CMK (cell line): ENCODE data around the gene SKA1.
A peak's percentile ranks its signal among the peaks of the same experiment; 100 is the strongest.
"Not testable (repeated sequence)": the region's sequence is repeated elsewhere in the genome, so short reads cannot be mapped to it uniquely, and the experiment has no call there.

Experiments
- DNase-seq: peaks from one replicate; pipeline ENCODE4 v3.0.0-alpha.2; 2010; ENCODE audit warnings: low read depth

The SKA1 gene

DNA sequence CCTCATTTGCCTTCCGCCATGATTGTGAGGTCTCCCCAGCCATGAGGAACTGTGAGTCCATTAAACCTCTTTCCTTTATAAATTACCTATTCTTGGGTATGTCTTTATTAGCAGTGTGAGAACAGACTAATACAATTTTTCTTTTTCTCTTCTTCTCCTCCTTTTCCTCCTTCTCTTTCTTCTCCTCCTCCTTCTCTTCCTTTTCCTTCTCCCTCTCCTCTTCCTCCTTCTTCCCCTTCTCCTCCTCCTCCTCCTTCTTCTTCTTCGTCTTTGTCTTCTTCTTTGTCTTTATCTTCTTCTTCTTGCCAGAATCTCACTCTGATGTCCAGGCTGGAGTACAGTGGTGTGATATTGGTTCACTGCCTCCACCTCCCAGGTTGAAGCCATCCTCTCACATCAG, 20.2 kb downstream of the SKA1 start:
- no peak for DNase-seq

DNA sequence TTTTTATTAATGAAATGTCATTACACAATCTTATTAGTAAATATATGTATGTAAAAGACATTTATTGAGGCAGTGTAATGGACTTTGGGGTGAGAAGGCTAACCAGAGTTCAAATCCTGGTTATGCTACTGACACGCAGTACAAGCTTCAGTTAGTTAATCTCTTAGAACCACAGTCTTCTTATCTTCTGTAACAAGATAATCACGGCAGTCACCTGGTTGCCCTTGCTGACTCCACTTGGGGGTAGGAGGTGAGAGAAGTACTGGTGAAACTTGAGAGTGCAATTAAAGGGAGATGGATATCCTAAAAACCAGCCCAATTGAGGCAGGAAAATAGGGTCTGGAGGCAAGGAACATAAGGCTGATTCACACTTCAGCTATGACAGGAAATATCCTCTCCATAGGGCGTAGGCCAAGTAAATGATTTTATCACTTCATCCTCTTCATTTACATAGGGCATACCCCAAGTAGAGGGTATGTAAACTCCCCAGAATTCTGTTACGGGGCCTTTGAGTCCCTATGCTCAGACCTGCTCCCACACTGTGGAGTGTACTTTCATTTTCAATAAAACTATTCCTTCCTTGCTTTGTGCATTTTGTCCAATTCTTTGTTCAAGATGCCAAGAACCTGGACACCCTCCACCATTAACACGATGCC, 21.3 kb downstream of the SKA1 start:
- no peak for DNase-seq

DNA sequence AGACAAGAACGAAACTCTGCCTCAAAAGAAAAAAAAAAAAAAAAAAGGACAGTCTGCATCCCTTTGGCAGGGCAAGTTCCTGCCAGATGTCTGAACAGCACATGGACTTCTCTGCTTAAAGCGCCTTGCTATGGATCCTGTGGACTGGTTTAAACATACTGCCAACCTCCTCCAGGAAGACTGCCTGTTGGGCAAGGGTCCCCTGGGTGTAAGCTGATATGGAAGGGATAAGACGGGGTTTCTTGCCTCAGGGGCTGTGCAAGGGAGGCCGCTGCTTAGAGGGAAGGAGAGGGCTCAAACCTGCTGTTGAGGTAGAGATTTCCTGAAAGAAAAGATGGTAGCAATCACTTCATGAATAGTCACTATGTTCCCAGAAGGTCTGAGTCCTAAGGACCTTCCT, 22.2 kb downstream of the SKA1 start:
- no peak for DNase-seq

DNA sequence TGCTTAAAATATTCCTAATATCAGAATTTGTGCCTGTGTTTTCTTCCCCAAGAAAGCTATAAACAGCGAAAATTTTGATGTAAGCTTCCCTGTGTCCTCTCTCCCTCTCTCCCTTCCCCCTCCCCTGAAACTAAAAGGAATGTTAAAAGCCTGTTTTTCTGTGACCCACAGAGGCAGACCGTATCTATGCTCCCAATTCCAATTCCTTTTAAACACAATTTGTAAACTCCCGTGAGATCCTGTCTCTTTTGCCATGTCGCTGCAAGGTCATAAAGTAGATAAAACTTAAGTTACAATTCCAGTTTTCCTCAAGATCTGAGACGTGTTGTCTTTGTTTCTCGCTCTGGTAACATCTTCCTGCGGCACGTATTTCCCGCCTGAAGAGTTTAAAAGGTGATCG, 23.3 kb downstream of the SKA1 start:
- no peak for DNase-seq

DNA sequence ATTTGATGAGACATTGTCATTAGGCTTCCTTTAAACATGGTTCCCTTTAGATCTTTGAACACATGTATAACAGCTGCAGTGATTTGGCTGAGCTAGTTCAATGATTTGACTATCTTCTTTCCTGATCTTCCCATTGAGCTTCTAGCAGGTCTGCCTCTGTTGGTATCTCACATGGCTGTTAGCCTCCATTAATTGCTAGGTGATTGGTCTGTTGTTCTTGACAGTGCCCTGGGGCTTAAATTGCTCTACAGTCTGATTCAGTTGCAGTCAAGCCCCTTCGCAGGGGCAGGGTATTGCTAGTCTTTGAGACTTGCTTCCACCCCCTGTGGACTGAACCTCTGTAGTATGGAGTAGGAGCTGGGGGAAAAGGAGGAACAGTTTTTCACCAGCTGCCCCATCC, 24.1 kb downstream of the SKA1 start:
- no peak for DNase-seq

DNA sequence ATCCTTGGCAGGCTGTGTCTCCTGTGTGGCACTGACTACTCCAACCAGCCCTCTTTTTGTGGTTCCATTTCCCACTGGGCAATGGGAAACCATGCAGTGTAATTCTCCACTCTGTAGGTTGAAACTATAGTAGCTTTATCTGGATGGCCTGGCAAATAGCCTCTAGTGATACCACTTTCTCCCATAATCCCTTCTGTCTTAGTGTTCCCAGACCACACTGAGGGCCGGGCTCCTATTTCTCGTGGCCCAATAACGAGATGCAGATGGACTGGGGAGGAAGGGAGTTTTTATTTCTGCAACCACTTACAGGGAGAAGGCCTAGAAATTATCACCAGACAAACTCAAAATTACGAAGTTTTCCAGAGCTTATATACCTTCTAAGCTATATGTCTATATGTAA, 24.7 kb downstream of the SKA1 start:
- DNase-seq: no peak

DNA sequence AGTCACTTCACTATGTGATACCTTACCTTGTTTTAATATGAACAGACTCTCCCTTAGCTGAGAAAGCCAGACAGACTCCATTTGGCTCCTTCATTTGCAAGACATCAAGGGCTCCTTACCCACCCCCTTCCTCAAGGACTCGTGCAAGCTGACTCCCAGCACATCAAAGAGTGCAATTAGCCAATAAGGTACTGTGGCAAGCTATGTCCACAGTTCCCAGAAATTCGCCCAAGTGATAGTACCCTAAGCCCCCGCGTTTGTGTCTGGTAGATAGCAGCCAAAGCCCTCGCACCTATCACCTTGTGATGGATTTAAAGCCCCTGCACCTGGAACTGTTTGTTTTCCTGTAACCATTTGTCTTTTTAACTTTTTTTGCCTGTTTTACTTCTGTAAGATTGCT, 25.6 kb downstream of the SKA1 start:
- DNase-seq: not testable (repeated sequence)

DNA sequence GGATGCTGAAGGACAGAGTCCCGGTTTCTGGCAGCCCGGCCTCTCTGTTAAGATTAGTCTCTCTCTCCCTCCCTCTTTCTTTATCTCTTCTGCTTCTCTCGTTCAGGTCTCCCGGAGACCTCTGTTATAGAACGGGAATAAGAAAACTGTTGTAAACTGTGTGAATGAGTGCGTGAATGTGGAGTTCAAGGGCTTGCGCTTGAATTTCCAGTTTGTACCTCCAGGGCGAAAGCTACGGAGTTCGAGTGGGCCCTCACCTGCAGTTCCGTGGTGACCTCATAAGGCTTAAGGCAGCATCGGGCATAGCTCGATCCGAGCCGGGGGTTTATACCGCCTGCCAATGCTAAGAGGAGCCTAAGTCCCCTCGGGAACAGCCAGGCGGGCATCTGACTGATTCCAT, 26.4 kb downstream of the SKA1 start:
- no peak for DNase-seq

DNA sequence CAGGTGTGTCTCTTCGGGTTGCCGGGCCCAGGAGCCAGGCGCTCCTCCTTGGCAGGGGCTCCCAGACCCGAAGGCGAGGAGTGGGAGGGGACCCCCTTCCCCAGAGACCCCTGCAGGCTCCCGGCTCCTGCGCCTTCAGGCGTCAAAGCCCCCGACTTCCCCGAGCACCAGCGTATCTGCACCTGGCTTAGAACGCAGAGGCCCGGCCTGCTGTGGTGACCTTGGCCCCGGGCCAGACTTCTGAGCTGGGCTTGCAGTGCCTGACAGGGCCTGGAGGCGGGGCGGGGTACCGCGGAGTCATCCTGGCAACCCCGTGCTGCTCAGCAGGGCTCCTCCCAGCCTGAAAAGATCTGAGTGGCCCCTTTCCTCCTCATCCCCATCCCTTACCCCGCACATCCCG, 27.0 kb downstream of the SKA1 start:
- DNase-seq: no peak

DNA sequence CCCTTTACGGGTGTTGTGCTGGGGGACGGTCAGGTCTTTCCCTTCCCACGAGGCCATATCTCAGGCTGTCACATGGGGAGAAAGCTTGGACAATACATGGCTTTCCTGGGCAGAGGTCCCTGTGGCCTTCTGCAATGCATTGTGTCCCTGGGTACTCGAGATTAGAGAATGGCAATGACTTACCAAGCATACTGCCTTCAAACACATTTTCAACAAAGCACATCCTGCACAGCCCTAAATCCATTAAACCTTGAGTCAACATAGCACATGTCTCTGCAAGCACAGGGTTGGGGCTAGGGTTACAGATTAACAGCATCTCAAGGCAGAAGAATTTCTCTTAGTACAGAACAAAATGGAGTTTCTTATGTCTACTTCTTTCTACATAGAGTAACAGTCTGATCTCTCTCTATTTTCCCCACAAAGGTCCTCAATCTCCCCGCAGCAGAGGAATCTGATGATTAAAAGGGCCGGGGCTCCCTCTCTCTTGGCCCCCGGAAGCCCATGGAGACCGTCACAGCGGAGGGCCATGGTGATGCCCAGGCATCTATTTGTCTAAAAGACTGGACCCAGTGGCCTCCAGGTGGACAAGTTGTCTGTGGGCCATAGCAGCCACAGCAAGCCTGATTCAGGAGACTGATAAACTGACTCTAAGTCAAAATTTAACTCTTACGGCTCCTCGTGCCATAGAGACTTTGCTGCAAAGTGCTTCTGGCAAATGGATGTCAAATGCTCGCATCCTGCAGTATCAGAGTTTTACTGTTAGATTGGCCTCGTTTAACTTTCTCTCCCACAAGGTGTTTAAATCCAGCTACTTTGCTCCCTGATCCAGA, 30.1 kb downstream of the SKA1 start:
- not testable (repeated sequence) for DNase-seq

DNA sequence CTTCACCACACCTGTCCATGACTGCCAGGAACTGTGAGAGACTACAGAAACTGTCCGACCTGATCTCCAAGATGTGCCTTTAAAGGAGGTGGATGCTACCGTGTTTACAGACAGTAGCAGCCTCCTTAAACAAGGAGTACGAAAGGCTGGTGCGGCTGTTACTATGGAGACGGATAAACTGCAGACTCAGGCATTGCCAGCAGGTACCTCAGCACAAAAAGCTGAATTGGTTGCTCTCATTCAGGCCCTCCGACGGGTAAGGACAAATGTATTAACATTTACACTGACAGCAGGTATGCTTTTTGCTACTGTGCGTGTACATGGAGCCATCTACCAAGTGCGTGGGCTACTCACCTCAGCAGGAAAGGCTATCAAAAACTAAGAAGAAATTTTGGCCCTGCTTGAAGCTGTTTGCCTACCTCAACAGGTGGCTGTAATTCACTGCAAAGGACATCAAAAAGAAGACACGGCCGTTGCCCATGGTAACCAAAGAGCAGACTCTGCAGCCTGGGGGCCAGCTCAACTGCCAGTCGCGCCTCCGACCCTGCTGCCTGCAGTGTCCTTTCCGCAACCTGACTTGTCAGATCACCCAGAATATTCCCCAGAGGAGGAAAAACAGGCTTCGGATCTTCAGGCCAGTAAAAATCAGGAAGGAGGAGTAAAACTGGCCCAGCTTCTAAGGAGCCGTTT, 30.9 kb downstream of the SKA1 start:
- DNase-seq: no peak

DNA sequence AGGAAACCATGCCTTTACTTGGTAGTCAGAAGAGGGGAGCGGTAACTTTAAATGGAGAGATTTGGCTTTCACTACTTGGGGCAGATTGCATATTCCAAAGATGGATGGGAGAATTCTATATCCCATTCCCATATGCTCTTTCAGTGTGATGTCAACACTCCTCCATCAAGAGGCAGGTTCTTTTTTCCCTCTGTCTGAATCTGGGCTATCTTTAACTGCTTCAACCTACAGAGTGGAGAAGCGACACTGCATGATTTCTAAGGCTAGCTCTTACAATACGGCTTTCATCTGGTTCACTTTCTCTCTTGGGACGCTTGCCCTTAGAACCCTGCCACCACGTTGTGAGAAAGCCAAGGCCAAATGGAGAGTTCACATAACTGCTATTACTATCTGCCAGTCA, 34.4 kb downstream of the SKA1 start:
- DNase-seq: no peak

DNA sequence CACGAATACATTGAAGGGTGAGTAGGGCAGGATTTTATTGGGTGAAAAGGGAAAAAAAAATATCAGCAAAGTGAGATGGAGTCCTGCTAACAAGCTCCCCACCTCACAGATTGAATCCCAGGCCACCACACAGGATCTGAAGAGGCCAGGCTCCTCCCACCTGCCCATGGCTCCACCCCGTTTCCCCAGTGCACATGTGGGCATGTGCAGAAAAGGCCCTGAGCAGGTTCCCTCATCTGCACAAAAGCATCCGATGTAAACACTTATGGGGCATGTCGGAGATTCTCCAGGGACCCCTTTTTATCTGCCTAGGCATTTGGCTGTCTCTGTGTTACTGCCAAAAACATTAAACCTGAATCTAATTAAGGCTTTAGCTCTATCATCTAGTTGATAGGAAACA, 35.2 kb downstream of the SKA1 start:
- DNase-seq: no peak

DNA sequence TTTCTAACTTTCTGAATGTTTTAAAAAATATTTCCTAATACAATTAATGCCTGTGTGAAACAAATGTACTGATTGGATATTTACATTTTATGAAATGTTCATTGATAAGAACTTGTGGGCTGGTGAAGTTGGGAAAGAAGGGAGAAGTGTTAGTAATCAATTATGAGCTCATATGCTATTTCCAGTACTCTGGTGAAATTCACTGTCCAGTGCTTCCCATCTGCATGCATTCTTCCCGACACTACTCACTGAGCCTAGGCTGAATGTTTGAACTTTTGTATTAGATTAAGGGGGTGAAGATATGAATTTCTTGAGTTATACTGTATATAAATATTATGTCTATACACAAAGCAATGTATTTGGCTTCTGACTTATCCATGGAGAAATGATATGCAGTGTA, 36.0 kb downstream of the SKA1 start:
- DNase-seq: no peak

DNA sequence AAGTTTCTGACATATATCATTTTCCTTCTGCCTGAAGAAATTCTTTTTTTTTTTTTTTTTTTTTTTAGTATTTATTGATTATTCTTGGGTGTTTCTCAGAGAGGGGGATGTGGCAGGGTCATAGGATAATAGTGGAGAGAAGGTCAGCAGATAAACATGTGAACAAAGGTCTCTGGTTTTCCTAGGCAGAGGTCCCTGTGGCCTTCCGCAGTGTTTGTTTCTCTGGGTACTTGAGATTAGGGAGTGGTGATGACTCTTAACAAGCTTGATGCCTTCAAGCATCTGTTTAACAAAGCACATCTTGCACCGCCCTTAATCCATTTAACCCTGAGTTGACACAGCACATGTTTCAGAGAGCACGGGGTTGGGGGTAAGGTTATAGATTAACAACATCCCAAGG, 42.0 kb downstream of the SKA1 start:
- not testable (repeated sequence) for DNase-seq

DNA sequence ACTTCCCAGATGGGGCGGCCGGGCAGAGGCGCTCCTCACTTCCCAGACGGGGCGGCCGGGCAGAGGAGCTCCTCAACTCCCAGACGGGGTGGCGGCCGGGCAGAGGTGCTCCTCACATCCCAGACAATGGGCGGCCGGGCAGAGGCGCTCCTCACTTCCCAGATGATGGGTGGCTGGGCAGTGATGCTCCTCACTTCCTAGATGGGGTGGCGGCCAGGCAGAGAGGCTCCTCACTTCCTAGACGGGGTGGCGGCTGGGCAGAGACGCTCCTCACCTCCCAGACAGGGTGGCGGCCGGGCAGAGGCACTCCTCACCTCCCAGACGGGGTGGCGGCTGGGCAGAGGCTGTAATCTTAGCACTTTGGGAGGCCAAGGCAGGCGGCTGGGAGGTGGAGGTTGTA, 42.9 kb downstream of the SKA1 start:
- DNase-seq: not testable (repeated sequence)

DNA sequence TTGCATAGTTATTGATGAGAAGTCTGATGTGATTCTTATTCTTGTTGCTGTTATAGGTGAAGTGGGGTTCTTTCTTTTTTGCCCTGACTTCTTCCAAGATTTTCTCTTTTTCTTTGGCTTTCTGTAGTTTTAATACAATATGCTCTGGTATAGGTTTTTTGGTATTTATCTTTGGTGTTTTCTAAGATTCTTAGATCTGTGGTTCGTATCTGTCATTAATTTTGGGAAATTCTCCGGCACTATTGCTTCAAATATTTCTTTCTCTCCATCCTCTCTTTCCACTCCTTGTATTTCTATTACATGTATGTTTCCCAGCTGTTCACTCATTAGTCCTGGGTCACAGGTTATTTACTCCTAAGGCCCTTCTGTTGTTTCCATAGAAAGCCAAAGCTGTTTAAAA, 43.8 kb downstream of the SKA1 start:
- DNase-seq: no peak

DNA sequence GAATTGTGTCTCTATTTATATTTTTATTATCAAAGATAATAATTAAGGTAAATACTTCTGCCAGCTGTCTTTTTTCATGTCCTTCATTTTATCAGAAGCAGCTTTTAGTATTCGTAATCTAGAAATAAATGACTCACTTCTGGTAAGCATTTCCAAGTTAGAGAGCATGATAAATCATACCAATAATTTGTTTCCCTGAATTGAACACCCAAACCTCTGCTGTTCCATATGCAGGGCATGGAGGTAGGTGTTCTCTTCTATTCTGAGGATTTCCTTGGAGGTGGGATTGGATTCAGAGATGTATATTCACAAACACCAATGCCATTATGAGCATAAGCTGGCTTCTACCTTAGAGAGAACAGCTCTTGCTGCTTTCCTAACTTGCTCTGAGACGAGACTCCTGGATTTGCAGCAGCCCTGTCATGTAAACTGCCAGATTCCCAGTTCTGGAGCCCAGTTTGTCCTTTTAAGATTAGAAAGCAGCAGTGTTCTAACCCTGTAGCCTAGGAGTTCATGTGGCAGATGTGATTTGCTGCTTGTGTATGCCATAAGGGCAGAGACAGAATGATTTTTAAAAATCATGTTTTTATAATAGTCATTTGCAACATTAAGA, 47.5 kb downstream of the SKA1 start:
- DNase-seq: no peak

DNA sequence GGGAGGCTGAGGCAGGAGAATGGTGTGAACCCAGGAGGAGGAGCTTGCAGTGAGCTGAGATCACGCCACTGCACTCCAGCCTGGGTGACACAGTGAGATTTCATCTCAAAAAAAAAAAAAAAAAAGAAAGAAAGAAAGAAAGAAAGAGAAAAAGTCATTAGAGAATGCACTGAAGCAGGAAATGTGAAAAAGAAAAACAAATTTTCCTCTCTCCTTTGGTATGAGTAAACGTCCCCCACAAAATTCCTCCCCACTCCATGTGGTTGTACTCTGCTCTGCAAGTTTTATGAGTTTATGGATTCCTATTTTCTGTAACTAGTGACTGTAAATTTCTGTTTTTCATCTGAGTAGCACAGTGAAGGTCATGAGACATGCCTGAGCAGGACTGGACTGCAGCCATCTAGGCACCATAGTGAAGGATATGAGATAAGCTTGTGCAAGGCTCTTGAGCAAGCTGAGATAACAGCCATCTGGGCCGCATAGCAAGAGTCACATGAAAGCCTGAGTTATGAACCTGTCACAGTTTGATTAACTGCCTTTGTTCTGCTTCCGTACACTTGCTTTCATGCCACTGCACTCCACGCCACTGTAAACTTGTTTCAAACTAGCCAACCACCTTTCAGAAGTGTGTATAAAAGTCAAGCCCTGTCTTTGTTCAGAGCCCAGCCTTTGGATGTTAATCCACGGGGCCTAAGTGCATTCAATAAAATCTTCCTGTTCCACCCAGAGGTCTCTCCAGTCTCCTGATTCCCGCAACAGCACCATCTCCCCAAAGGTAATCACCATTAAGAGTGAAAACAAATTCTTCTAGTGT, 50.2 kb downstream of the SKA1 start:
- DNase-seq: peak; percentile 73

DNA sequence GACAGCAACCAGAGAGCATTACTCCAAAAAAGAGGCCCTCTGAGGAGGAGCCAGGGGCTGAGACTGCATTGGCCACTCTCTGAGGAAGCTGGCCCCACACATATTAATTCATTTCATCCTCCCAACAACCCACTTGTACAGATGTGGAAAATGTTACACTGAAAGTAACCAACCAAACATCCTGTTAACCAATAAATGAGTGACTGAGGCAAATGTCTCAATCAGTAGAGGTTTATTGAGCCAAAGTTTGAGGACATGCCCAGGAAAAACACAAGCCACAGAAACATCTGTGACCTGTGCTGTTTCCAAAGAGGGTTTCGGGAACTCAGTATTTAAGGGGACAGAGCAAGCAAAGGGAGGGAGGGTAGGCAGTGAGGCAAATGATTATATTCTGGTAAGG, 53.0 kb downstream of the SKA1 start:
- DNase-seq: no peak

DNA sequence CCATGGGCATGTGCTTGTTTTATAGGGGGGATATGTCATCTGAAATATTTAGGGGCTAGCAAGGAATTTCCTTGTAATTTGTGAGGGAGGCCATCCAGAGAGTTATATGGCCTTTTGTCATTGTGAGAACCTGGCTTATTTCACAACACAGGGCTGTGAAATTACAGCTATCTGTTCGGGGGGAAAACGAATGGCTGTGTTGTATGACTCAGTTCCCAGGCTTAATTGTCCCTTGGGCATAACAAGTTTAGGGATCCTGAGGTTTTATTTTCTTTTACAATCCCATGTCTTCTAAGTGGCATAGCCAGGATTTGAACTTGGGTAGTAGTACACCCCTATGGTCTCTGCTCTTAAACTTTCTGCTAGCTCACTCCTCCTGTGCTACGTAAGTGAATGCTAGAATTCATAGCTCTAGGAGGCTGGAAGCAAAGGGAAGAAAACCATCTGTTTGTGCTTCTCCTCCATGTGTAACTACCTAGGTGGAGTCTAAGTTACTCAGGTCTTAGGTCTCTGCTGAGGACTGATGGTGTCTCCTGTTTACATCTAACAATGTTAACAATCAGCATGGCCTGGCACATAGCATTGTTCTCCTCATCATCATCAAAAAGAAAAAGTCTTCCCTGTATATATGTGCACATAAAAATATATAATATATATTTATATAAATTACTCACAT, 53.8 kb downstream of the SKA1 start:
- DNase-seq: no peak
